OCI-M1 (cell line): ENCODE measurements around the gene RPL28.
A peak's percentile ranks its signal among the peaks of the same experiment; 100 is the strongest.

ENCODE experiments used
- DNase-seq: peaks from one replicate; lab custom pipeline; 2025; lab: John Stamatoyannopoulos, UW

Gene RPL28

GRCh38 chr19:55373993-55374757 is 11.6 kb upstream of the RPL28 start:
- DNase-seq = no peak

DNA sequence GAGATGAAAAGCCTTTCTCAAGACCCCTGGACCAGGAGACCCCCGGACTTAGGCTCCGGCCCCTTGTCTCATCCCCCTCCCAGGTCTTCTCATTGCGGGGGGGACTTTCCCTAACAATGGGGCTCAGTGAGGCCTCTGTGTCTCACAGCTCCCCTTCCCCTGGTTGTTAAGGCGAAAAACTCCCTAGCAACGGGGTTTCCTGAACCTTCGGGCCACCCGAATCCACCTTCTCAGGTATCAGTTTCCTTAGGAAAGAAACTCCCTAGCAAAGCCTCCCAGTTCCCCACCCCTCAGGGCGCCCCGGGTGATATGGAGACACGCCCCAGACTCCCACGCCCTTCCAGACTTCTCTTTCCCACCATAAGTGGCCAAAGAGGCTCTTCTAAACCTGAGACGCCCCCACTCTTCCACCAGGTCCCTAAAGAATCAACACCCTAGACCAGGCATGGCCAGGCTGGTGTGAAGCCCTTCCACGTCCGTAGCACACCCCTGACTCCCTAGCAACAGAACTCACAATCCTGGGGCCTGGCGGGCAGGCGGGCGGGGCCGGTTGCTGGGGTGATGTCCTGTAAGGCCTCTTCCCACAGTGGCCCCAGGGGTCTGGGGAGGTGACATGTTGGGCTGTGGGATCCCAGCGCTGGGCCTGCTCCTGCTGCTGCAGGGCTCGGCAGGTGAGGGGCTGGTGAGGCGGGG is 9.3 kb upstream of the RPL28 start, which contains the start of gene TMEM190:
TMEM190 (plus strand) TSS at position 586 of the 693 bp plus-strand sequence; CDS start at position 614, 28 bp downstream.
- DNase-seq = peak; percentile 21

- DNase-seq = no peak
Measured at GRCh38 chr19:55377356-55378131, 8.2 kb upstream of the RPL28 start.

GRCh38 chr19:55379174-55379573 is 6.6 kb upstream of the RPL28 start:
- DNase-seq = no peak

DNA sequence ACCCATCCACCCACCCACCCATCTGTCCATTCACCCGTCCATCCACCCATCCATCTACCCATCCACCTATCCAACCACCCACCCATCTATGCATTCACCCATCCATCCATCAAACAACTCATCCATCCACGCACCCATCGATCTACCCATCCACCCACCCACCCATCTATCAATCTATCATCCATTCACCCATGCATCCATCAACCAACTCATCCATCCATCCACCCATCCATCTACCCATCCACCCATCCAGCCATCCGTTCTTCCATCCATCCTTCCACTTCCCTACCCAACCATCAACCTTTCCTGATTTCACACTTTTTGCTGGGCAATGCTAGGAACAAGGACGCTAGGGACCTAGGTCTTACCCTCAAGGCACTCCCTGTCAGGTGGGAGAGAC is 3.7 kb upstream of the RPL28 start:
- DNase-seq = no peak

DNA sequence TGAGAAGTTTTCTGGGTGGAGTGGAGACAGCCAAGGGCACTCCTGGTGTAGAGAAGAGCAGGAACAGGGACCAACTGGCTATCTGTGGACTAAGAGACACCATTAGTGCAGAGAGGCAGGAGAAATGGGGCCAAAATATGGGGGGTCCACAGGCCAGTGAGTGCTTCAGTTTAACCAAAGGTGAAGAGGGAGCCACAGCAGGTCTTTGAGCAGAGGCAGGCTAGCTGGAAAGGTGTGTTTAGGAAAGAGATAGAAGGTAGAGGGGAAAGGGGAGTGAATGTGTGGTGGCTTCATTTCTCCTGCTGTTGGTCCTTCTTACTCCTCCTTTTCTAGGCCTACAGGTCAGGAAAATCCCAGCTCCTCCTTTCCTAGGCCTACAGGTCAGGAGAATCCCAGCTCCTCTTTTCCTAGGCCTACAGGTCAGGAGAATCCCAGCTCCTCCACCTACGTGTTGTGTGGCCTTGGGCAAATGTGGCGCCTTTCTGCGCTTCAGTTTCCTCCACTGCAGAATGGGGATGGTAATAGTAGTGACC is 3.1 kb upstream of the RPL28 start:
- DNase-seq = no peak

GRCh38 chr19:55383279-55384130 is 2.2 kb upstream of the RPL28 start:
- peak; percentile 80 for DNase-seq

DNA sequence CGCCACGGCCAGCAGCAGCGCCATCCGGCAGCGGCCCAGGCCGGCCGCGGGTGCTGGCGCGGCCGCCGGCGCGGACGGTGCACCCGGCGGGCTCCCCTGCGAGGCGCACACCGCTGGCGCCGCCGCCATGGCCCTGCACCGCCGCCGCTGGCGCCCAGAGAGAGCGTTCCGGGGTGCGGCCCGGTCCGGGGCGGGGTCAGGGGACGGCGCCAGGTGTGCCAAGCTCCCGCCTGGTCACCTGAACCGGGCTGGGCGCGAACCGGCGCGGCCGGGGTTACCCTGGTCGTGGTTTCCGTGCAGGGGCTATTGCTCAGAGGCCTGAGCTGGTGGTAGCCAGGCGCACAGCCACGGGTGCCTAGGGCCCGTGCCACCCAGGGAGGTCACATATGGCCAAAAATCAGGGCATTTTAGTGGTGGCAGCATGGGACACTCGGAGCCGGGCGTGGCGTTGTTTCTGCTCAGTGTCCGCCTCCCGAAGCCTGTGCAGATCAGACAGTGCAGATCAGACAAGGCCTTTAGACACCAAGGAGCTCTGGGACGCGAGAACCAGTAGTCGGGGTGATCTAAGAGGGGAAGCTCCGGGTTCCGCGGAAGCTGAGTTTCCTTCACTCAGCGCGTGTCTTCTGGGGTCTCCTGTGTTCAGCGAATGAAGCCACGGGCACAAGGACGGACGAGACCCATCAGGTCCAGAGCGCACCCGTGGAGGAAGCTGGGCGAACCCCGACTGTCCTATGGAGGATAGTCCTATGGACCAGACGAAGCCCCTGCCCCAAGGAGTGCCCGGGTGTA is 1.4 kb upstream of the RPL28 start, which contains the start of gene TMEM238:
TMEM238 (minus strand) TSS at position 162 of the 789 bp plus-strand sequence; CDS start at position 129, 33 bp downstream.
- peak; percentile 64 for DNase-seq

GRCh38 chr19:55384920-55385723 is 610 bp upstream of the RPL28 start:
- peak; percentile 99 for DNase-seq

GRCh38 chr19:55386493-55386971 is 800 bp downstream of the RPL28 start:
- no peak for DNase-seq

DNA sequence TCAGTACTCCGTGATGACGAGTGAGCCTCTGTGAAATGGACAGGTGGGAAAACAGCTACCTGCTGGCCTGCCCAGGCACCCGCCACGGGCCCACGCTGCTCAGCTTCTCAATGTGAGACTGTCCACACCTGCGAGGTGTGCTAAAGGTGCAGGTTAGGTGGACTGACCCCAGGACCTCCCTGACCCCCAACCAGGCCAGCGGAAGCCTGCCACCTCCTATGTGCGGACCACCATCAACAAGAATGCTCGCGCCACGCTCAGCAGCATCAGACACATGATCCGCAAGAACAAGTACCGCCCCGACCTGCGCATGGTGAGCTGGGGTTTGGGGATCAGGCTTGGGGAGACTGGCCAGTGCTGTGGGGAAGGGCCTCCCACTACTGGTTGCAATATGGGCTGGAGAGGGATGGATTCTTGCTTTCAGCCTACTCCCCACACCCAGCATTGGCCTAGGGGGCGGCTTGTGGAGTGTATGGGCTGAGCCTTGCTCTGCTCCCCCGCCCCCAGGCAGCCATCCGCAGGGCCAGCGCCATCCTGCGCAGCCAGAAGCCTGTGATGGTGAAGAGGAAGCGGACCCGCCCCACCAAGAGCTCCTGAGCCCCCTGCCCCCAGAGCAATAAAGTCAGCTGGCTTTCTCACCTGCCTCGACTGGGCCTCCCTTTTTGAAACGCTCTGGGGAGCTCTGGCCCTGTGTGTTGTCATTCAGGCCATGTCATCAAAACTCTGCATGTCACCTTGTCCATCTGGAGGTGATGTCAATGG is 2.2 kb downstream of the RPL28 start:
- no peak for DNase-seq

DNA sequence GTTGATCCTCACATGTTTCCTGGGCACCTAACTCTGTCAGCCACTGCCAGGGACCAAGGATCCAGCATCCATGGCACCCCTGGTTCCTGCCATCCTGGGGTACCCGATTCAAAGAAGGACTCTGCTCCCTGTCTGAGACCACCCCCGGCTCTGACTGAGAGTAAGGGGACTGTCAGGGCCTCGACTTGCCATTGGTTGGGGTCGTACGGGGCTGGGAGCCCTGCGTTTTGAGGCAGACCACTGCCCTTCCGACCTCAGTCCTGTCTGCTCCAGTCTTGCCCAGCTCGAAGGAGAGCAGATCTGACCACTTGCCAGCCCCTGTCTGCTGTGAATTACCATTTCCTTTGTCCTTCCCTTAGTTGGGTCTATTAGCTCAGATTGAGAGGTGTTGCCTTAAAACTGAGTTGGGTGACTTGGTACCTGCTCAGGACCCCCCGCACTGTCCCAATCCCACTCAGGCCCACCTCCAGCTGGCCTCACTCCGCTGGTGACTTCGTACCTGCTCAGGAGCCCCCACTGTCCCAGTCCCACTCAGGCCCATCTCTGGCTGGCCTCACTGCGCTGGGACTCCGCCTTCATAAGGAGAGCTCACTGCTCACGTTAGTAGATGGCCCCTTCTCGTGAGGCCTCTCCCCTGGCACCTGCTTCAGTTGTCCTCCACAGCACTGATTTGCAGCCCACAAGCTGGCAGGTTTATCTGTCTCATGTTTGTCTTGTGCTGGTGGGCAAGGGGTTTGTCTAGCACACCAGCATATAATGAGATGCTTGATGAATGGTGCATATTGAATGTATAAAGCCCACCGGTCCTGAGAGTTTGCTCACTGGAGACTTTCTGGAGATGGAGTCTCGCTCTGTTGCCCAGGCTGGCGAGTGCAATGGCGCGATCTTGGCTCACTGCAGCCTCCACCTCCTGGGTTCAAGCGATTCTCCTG is 3.9 kb downstream of the RPL28 start:
- no peak for DNase-seq

GRCh38 chr19:55390461-55390880 is 4.7 kb downstream of the RPL28 start:
- DNase-seq = no peak

DNA sequence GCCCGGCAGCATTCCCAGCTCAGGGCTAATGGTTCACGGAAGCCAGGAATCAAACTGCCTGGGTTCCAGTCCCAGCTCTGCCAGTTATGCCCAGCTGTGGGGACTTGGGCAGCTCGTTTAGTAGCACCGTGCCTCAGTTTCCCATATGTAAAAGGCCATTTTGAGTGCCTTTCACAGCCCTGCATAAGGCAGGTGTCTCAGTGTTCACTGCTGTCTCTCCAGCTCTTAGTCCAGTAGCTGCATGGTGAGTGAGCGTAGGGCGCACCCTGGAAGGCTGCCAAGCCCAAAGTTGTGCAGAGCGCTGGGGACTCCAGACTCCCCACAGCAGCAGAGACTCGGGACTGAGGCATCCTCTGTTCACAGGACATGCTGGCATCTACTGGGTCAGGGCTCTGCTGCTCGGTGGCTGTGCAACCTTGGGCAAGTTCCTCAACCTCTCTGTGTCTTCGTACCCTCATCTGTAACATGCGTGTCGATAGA is 5.5 kb downstream of the RPL28 start:
- DNase-seq = no peak

GRCh38 chr19:55391702-55392615 is 6.2 kb downstream of the RPL28 start:
- no peak for DNase-seq
